GM21737 (cell line): ENCODE results near the gene H1-8.

Experiments used
- ATAC-seq: cut with Tn5 transposase; IDR thresholded peaks from one replicate; pipeline ENCODE4 v1.9.1; 2021; ENCODE audit warnings: mild to moderate bottlenecking, moderate library complexity; ENCODE audit not compliant: unreplicated experiment

Gene H1-8

DNA sequence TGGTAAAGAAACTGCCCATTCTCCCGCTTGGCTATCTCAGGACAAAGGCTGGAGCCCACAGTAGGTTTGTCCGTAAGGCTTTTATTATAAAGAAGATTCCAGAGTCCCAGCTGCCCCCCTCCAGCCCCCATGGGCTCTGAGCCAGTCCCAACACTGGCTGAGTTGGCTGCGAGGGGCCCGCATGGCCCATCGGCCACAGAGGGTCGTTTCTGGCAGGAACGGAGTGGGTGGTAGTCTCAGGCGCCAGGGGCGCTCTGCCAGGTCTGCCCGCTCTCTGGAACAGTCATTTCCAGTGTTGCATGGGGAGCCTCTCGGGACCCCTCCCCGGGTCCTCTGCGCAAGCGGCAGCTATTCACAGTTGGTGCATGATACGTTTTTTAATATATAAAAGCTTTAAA lies 12.2 kb downstream of the H1-8 start:
- no peak for ATAC-seq

DNA sequence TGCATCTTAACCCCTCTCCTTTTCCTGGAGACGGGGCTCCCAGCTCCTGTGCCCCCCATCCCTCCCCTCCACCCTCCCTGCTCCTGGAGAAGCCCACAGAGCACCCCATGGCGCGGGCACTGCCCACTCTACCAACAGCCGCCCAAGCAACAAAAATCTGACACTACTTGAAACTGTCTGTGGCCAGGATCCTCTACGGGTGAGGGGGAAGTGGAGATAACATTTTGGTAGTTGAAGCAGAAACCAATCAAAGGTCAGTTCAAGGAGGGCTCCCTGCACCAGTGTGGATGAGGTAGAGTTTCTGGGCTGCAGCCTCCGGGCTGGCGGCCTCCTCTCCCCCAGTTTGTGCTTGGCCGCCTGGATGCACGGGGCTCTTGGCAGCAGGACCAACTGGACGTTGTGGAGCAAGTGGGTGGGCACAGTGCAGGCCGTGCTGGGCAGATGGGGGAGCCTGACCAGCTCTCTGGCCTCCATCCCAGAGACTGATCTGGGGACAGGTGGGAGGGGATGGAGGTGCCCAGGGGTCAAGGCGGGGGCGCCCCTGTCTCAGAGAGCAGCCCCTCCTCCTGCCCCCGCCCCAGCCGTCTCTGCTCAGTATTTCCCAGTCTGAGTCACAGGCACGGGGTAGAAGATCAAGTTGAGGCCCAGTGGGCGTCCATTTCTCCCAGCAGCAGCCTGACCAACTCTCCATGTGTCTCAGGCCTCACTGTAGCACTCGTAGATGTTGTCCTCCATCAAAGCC lies 12.8 kb downstream of the H1-8 start:
- ATAC-seq: no peak

DNA sequence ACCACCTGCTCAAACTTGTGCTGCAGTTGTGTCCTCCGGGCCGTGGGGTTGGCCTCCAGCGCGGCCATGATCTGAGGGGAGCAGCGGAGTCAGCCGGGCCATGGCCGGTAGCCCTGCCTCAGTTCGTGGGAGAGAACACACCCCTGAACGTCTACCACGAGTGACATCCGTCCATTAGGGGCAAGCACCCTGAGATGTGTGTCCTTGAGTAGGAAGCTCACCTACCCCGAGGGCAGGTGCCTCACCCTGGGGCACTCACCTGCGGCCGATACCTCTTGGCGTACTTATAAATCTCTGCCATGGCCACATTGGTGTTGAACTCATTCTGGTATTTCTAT lies 13.4 kb downstream of the H1-8 start:
- no peak for ATAC-seq

DNA sequence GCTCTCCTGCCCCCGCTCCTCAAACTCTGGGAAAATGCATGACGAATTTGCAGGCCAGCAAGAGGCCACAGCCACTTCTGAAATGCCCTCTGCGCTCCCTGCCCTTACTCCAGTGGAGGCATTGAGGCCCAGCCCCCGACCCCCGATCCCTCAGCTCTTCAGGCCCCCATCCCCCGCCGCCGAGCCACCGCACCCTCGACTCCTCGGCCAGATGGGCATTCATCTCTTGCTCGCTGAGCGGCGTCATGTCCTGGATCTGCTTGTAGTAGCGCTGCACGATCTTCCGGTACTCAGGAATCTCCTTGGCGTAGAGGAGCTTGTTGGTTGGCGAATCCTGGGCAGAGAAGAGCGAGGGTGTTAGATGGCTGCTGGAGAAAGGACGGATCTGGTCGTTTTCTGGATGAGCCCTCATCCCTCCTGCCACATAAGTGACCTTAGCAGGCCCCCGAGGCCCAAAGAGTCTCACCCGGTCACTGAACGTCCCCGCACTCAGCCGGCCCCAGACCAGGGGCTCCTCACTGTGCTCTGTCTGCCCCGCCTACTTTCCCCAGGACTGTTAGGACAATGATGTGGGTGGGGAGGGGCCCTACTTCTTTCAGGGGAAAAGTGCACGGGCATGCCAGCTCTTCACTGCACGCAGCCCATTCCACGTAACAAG lies 14.0 kb downstream of the H1-8 start:
- no peak for ATAC-seq

DNA sequence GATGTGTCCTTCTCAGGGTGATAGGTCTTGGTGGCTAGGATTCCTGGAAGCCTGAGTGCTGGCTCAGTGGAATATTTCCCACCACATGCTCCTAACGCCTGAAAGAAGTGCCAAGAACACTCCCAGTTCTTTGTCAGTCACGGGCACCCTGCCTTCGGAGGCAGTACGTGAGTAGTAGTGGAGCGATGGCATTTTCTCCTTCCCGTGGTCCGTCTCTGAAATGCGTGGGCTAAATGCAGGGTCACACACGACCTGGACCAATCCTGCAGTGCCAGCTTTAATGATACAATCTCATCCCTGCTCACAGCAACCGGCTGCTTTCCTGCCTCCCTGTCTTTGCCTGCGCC lies 14.5 kb downstream of the H1-8 start:
- no peak for ATAC-seq

DNA sequence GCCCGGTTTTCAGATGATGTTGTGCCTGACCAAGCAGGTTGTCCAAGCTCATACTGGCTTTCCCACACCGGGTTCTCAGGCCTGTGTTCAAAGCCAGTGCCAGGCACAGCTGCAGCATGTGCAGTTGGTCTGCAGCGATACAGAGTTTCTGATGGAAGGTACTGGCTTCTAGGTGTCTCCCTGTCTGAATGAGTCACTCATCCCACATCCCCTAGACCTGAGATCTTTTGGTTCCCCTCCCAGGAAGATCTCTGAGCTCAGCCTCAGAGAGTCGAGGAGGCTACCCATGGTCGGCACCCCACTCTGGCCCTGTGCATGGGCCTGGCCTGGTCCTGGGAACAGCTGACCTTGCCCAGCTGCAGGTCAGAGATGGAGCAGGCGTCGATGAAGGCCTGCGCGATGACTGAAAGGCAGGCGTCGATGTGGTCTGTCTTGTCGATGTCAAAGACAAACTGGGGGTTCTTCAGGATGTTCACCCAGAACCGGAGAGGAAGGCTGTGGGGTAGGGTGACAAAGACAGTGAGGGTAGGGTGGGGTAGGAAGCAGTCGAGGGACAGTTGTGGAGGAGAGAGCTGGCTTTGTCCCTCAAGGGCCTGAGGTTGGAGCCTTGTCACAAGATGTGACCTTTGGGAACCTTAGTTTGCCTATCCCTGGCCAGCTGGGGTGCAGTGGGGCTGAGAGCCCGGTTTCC lies 15.3 kb downstream of the H1-8 start:
- no peak for ATAC-seq

DNA sequence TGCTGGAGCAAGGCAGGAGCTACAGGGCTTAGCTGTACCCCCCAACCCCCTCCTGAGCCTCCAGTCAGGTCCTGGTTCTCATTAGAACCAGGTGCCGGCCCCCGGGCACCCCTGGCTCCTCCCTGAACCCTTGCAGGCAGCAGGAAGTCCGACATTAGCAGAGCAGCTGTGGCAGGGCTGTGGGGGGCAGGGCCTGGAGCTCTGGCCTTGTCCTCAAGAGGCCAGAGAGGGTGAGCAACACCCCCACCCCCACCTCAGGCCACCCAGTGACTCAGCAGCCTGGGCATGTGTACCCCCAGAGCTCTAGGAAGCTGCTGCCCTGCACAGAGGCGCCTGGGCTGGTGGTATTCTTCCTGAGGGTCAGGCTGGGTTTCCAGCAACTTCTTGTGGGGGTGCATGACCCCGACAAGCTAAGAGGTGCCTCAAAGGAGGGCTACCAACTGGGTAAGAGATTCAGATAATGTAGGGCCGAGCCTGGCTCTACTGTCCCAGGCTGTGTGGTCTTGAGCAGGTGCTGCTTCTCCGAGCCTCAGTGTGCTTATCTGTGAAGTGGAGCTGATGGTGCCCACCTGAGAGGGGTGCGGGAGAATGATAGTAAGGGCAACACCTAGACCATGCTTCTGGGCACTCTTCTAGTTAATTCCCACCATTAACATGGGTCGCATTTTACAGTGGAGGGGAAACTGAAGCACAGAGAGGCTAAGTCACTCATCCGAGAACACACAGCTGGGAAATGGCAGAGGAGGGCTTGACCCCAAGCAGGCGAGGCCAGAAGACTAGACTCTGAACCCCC lies 16.0 kb downstream of the H1-8 start:
- ATAC-seq: no peak

DNA sequence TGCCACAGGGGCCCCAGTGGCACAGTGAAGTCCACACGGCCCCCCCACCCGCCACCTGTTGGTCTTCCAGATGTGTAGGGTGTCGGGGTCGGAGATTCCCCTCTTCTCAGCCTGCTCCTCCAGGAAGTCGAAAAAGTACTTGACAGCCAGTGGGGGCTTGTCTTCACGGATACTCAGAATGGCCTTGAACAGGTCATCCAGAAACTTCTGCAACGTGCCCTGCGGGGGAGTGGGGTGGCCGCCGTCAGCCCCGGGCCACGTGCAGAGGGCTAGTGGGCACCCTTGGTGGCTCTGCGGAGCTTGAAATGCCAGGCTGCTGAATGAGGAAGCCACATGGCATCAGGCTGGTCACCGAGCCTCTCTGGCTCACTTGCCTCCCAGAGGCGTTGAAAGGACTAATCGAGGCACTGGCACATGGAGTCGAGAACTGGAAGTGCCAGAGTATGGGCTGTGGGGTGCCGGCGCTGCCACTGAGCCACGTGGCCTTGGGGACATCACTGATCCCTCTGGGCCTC lies 16.6 kb downstream of the H1-8 start:
- no peak for ATAC-seq

DNA sequence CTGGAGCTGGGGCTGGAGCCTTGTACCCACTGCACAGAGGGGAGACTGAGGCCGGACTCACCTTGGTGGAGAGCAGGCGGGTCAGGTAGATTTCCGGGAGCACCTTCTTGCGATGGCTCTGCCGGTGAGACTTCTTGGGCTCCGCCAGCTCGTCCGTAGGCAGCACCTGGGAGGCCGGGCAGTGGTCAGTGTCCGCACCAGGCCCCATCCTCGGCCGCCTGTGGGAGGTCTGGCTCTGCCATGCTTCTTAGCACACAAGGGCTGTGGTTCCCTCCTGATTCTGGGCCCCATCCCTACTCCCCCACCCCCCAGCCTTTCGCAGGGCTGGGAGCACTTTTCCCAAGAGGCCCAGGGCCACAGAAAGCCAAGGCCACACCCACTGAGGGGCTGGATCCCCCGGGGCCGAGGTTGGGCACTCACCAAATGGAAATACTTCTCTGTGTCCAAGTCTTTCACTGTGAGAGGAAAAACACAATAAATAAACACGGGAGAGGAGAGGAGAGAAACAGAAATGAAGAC lies 17.4 kb downstream of the H1-8 start:
- no peak for ATAC-seq

DNA sequence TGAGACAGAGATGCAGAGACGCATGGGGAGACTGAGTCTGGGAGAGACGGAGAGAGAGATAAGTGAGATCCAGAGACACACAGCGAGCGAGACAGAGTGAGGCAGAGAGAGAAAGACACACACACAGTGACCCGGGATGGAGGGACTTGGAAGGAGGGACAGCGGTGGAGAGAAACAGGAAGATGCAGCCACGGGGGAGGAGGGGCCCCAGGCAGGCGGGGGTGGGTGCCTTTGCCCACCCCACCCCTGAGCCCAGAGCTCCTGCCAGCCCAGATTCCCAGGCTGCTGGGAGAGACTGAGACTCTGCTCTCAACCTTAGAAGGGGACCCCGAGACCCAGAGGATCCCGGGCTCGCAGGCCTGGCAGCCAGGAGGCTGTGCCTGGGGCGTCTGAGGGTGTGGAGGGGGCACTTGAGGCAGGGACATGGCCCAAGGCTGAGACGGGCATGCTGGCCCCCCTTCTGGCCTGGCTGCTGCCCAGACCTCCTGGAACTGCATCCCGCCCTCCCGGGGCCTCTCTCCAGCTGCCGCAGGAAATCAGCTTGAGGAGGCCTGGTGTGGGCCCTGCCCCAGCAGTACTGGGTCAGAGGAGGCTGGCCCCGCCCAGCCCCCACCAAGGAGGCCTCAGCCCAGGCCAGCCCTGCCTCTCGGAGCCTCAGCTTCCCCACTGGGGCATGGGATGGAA lies 18.1 kb downstream of the H1-8 start:
- ATAC-seq: no peak

DNA sequence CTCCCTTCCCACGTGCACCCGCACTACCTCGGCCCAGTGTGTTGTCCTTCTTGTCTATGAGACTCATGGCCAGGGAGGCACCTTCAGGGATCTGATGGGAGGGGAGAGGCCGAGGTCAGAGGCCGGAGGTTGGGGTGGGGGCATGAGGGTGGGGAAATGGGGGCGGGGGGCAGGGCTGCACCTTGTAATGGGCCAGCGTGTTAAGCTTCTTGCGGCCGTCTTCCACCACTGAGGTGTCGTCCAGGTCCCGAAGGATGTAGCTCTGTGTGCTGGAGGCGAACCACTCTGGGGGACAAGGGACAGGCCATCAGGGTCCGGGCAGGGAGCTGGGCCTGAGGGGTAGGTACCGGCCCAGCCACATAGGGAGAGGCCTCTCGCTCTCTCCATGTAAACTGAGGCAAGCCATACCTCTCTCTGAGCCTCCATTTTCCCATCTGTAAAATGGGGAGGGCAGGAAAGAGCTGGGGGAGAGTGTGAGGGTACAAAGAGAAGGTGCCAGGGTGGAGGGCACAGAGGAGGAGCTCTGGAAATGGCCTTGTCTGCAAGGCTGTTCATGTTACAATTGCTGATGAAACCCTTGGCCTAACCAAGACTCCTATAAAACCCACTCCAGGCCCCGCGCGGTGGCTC lies 18.8 kb downstream of the H1-8 start:
- ATAC-seq: no peak

DNA sequence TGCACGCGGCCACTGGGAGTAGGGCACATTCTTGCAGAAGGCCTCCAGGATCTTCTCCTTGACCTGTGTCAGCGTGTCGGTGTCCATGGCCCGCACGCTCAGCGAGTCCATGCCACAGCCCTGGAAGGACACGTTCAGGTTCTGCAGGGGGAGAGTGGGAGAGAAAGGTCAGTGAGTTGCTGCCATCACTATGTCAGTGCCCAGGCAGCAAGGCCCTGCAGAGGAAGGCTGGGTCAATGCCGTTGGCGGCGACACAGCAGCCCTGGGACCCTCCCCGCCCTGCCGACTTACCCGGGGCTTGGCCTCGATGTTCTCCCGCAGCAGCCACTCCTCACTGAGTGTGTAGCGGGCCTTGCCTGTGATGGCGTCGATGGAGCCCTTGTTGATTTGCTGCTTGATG lies 19.8 kb downstream of the H1-8 start:
- ATAC-seq: no peak

DNA sequence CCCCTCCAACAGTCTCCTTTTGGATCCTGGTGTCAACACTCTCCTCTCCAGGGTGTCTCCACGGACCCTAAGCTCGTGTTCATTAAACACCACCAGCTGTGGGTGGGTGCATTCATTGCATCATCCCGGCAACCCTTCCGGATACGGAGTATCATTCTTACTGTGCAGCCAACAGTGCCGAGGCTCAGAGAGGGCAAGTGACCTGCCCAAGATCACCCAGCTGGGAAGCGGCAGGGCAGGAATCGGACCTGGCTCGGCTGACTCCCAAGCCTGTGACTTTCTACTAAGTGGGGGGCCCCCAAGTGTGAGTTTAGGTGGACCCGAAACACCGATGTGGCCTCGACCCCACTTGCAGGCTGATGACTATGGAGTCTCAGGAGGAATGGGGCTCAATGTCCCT lies 20.4 kb downstream of the H1-8 start:
- ATAC-seq: no peak

DNA sequence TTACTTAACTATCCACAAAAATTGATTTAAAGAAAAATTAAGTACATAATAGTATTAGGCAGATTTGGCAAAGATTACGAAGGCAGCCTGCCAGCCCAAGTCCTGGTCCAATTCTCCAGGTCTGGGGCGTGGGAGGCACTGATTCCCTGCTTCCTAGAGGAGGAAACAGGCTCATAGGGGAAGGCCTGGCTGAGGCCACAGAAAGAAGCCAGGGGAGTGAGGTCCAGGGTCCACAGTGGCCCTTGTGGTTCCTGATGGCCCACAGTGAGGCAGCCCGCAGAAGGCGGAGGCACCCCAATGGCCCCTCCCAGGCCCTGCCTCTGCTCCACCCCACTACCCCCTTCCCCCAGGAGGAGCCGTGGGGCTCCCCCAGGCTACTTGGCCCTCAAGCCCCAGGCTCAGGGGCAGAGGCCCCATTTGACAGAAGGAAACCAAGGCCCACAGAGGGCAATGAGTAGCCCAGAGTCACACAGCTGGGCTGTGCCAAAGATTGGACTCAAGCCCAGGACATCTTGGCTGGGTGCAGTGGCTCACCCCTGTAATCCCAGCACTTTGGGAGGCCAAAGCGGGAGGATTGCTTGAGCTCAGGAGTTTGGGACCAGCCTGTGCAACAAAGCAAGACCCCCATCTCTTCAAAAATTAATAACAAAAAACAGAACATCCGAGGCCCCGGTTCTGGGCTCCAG lies 21.0 kb downstream of the H1-8 start:
- no peak for ATAC-seq

DNA sequence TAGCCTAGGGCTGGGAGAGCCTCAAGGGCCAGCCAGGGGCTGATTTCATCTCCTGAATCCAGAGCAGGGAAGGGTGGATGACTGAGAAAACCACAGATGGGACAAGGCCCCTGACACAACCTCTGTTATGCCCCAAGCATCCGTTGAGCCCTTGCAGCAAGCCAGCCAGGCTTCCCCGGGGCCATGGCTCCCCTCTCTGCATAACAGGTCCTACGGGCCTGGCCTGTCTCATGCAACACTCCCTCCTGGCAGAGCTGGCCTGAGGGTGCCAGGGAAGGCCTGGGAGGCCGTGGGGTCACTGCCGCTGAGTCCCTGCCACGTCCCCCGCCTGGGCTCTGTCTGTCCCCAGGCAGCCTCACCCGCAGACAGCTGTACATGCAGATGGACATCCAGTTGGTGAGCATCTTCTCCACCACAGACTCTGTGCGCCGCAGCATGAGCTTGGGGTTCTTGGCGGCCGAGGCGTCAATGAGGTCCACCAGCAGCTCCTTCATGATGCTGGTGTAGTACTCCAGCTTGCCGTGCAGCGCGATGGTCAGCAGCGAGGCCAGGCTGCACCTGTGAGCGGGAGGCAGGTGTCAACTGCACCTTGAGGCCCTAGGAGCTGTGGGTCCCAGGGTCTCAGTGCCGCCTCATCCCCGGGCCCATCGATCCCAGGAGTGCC lies 22.1 kb downstream of the H1-8 start:
- no peak for ATAC-seq

DNA sequence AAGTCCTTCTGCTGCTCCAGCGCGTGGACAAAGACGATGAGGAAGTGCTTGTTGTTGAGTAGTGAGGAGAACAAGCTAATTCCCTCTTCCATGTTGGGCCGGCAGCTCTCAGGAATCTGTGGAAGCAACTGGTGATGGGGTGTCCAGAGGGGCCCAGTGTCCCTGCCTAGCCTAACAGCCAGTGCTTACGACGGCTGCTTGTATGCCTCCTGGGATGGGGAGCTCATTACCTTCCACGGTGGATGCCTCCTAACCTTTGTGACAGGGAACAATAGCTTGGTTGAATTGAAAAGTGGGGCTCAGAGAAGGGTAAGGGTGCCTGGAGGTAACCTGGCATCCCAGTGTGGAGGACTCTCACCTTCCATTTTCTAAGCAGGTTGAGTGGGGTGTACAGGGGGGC lies 22.9 kb downstream of the H1-8 start:
- ATAC-seq: no peak

DNA sequence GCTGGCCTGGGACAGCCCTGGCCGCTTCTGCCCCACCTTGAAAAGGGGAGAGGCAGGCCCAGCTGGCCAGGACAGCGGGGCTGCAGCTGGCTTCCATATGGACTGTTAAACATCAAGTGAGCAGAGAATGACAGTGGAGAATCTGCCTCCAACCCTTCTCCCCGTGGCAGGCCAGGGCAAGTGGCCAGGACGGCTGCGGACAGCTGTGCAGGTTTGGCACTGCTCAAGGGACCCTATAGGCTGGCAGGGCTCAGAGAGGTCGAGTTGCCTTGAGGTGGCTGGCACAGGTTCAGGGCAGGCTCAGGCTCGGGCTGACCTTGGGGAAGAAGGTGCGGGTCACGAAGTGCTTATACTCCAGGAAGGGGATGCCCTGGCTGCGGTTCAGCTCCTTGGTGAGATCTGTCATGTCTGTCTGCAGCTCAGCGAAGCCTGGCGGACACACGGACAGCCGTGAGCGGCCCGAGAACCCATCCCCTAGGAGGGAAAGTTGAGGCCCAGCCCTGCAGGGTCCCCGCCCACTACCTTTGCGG lies 24.3 kb downstream of the H1-8 start:
- ATAC-seq: no peak

DNA sequence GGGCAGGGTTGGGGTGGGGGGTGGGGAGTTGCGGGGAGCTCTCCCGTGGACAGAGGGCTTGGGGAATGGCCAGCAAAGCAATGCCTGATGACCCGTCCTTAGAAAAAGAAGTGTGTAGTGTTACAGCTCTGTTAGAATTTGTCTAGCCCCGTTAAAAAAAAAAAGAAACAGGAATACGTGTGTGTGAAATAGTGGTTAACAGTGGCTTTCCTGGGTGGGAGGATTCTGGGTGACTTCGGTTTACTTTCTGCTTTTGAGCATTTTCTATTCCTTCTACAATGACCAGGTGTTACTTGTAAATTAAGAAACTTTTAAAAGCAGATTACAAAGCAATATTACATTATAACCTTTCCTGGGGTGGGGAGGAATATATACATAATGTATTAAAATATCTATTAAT lies 25.0 kb downstream of the H1-8 start:
- ATAC-seq: no peak

DNA sequence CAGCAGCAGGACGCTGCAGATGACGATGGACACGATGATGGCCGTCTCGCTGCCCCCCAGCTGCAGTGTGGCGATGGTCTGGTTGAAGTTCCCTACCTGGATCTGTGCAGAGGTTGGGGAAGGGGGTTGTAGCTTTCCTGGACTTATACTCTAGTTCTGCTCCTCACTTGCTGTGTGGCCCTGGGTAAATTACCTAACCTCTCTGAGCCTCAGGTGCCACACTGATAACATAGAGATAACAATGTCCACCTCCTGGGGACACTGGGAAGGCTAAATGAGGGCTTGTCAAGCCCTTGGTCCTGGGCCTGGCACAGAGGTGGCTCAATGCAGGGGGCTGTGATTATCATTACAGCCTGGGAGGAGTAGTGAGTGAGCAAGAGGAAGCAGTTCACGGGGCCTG lies 26.9 kb downstream of the H1-8 start:
- no peak for ATAC-seq
